GM18508 (cell line): ENCODE measurements around the gene PRADC1.

Experiments used
- ATAC-seq: cut with Tn5 transposase; IDR thresholded peaks from one replicate; pipeline ENCODE4 v1.9.1; 2021; ENCODE audit warnings: moderate number of reproducible peaks; ENCODE audit not compliant: insufficient read depth, unreplicated experiment

The PRADC1 gene

DNA sequence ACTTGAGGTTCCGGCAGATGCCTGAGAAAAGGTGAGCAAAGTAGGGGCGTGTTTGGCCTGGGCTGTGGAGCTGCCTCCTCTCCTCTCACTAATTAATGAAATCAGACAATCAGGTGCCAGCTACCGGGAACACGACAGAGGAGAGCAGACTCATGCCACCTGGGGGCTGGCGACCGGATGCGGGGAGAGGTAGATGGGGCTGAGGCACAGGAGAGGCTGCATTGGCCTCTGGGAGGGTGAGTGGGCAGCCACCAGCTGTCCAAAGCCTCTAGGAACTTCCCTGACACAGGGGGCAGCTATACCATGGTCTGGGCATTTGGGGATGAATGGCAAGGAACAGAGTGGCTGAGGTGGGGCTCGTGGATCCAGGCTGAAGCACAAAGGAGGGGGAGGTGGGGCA, 26.2 kb upstream of the PRADC1 start:
- ATAC-seq, result no peak

DNA sequence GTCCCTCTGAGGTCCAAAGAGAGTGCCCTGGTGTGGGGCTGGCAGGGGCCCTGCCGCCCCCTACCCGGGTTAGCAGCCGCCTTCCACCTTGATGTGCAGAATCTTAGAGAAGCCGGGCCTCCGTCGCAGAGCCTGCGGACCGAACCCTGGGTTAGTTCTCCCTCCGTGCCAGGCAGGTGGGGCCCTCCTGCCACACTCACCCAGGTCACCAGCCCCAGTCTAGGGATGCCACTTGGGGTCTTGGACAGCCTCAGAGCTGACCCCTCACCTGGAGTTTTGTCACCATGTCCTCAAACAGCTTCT, 25.8 kb upstream of the PRADC1 start:
- no peak for ATAC-seq

DNA sequence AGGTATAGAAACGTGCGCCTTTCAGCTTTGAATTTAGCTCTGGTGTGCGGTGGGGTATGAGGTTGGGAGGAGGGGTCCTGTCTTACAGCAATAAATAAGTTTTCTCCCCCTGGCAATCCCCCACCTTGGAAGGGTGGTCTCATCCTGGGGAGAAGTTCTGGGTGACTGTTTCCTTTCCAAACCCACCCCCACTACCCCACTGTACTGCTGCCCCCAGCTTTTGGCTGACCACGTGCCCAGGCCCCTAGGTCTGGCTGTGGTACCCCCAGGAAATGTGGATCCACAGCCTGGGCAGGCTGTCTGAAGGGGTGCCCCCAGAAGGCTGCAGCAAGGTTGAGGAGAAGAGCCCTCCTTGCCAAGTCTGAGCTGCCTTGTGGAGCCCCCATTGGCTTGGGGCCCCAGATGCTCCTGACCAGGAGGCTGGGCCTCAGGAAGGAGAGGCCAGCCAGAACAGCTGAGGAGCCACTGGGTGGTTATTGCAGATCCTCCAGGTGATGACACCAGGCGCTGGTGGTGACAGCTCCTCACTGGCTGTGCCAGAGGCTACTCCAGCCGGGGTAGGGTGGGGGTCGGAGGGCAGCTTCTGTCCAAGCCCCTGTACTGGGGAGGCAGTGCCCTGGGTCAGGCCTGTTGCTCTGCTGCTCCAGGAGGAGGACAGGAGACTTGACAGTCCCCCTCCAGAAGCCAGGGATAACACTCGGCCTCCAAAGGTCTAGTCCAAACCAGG, 25.3 kb upstream of the PRADC1 start:
- no peak for ATAC-seq

DNA sequence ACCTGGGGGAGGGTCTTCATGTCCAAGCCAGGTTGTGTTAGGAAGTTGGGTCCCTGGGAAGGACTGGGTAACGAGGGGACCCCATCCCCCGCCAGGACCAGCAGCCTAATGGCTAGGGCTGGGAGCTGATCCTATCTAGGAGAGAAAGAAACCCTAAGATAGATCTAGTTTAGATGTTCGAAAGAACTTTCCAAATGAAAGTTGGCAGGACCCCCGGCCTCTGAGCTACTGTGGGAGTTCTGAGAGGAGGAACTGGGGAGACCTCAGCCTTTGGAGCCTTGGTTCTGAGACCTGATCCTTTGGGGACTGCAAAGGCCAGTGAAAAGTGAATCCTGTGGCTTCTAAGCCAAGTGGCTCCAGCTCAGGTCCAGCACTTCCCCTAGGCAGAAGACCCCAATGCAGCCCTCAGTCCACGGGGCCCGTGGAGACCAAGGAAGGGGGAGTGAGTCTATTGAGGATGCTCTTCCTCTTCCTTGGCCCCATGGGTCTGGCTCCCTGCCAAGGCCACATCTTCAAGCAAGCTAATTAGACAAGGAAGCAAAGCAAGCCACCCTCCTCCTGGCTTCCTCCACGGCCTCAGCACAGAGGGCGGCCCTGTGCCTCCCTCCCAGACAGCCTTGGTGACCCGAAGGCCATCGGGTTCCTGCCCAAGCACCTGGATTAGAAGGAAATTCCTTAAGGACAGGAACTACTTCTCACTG, 24.5 kb upstream of the PRADC1 start:
- no peak for ATAC-seq

DNA sequence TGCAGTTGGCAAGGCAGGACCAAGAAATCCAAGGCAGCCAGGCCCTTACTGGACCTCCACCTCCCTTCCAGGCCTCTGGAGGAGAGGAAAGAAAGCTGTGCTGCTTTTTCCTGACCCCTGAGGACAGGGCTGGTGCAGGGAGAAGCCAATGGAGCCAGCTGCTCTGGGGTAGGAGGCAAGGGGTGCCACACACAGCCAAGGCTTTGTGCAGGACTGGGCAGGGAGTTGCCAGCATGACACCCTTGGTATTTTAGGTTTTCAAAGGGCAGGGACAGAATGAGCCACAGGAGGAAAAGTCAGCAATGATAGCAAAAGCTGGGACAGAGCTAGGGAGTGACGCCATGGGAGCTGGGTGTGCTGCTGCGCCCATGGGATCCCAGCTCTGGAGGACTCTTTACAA, 24.0 kb upstream of the PRADC1 start:
- no peak for ATAC-seq

DNA sequence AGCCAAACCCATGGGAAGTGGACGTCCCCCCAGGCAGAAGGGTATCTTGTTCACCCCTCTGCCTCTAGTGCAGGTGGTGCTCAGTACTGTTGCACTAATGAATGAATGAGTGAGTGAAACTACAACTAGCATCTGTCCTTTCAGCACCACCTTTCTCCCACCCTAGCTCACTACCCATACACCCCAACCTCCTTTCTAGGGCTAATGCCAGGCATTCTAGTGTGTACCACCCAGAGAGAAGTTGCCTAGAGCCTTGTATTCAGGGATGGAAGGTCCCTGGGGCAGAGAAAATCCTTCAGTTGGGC, 23.5 kb upstream of the PRADC1 start:
- no peak for ATAC-seq

DNA sequence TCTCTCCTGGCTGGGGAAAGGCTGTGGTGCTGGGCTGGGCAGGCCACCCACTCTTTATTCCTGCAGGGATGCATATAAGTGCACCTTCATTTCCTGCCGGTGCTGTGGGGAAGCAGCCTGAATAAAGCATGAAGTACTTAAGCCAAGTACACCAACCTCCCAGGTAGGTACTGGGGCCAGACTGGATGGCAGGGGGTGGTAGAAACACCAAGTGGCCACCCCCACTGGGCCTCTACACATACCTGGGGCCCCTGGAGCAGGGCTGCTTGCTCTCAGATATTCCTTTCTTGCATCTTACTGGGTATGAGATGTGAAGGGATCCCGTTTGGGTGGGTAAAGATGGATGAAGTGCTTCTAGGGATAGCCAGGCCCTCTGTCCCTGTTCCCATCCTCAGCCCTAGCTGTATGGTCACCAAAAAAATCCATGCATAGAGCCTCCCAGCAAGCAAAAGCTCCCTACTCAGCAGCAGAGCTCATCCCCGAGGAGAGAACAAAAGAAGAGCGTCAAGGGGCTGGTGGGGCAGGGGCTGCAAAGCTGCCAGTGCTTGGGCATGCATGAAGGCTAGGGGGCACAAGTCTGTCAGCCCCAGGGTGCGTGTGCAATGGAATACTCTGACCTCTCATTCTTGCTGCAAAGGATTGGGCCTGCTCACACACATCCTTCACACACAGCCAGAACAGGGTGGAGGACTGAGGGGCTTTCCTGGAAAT, 23.0 kb upstream of the PRADC1 start:
- no peak for ATAC-seq

DNA sequence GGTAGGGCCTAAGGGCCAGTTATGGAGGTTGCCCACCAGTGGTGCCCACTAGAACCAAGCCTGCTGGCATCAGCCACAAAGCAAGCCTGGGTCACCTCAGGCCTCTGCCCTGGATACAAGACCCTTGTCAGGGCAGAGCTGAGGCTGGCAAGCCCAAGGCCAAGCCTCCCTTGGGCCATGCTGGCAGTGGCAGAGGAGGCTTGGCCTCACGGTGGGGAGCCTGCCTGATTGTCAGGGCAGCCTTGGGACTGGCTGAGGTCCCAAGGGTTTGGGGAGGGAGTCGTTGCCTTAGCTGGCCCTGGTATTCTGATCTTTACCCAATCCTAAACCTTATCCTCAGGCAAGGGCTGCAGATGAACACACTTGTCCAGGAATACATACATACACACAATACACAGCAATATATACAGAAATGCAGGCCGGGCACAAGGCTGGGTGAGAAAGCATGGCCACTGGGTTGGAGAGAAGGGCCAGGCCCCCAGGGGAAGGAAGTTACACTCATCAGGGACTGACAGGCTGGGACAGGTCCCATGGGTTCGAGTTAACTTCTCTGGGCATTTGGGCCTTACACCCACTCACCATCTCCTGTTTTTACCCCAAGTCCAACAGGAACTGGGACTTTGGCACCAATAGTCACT, 22.1 kb upstream of the PRADC1 start:
- no peak for ATAC-seq

DNA sequence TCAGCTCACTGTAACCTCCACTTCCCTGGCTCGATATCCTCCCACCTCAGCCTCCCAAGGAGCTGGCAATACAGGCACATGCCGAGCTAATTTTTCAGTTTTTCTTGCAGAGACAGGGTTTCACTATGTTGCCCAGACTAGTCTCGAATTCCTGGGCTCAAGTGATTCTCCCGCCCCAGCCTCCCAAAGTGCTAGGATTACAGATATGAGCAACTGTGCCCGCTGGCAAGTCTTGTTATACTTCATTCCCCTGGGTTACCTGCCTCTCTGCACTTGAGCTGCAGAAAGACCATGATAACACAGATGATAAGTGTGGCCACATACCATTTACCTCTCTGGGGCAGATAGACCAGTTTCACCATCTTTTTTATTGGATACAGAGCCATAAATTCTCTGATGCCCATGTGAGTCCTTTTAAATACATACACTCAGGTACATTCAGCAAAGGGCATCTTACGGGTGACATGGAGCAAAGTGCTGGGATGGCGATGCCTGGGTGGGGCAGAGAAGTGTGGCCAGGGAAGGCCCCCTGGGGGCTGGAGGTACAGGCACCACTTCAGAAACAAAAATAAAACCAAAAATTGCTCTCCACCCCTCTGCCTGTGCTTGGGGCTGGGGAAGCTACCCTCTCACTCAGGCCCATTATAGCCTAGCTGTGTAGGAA, 21.4 kb upstream of the PRADC1 start:
- no peak for ATAC-seq

DNA sequence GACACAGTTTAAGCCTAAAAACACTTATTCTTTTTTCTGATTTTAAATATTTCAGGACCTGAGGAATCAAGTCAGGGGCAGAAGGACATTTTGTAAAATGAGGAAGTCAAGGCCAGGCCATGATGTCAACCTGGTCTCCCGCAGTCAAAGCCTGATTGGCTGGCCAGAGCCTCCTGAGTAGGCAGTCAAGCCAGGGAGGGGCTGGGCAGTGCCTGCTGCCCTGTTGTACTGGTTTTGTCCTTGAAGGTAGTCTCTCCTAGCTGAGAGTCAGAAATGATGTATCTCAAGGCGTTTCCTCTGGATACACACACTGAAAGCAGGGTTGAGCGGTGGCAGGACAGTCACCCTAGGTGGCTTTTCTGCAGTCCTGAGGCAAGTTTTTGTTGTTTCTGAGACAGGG, 20.9 kb upstream of the PRADC1 start:
- no peak for ATAC-seq

DNA sequence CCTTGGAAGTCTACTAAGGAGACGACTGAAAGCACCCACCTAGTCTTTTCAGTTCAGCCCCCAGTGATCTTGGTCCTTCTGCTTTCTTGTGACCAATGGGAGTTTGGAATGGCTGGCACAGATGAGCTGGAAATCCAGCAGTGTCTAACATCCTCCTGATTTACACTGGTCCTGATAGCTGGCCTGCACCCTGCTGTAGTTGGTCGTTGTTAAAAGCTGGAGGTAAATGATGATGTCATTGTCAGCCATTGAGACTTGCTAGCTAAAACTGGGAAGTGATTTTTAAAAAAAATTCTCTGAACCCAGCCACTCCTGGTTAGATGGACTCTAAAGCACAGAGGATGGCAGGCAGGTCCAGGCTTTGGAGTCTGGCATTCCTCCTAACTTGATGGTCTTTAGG, 20.4 kb upstream of the PRADC1 start:
- no peak for ATAC-seq

DNA sequence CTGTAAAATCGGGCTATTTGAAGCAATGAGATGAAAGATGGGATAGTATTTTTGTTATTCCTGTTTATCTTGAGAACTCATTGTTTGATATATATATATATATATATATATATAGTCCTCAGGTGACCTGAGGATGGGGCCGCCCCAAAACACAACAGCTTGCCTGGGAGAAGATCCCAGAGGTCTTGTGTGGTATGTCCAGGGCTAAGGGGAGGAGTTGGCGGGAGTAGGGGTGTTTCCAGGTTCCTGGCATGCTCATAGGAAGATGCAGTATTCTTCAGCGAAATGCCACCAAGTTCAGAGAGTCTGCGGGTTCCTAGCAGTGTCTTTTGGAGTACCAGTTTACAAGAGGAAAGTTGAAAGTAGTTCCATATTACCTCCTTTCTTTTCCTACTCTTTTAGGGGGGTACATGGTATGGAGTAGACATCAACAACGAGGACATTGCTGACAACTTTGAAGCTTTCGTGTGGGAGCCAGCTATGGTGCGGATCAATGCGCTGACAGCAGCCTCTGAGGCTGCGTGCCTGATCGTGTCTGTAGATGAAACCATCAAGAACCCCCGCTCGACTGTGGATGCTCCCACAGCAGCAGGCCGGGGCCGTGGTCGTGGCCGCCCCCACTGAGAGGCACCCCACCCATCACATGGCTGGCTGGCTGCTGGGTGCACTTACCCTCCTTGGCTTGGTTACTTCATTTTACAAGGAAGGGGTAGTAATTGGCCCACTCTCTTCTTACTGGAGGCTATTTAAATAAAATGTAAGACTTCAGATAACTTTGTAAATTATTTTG, 19.4 kb upstream of the PRADC1 start:
- ATAC-seq, result no peak

DNA sequence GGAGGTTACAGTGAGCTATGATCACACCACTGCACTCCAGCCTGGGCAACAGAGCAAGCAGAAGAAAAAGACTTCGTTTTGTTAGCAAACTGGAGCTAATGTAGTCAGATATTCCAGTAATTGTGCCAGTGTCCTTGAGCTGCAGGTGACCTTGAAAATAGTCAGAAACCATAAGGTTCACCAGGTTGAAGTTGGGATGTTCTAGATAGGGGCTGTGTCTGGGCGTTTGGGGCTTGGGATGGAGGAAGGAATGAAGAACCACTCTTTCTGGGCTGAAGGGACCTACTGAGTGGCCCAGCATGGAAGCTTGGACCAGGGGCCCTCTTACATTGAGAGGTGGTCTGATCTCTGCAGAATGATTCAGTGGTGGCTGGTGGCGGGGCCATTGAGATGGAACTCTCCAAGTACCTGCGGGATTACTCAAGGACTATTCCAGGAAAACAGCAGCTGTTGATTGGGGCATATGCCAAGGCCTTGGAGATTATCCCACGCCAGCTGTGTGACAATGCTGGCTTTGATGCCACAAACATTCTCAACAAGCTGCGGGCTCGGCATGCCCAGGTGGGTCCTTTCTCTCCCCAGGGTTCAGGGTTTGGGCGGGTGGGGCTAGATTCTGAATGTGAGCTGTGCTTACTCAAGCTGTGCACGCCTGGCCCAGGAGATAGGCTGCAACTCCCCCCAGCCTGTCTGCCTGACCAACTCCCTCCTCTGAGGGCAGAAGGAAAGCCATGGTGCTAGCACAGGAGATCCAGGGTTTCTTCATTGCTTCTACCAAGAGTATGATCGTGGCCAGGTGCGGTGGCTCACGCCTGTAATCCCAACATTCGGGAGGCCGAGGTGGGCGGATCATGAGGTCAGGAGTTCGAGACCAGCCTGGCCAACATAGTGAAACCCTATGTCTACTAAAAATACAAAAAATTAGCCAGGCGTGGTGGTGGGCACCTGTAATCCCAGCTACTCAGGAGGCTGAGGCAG, 18.1 kb upstream of the PRADC1 start:
- ATAC-seq, result no peak

DNA sequence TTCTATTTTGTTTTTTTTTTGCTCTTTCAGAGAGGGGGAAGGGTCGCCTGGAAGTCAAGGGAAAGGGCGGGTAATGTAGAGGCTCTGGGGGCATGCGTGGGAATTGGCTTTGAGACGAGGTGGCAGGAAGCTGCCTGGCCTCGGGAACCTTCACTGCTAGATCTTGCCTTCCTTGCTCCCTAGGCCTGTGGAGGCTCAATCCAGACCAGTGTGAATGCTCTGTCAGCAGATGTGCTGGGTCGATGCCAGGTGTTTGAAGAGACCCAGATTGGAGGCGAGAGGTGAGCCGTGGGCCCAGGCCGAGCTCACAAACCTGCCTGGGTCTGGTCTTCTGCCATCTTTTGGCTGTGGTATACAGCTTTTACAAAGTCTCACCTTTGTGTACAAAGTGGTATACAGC, 16.6 kb upstream of the PRADC1 start:
- no peak for ATAC-seq

DNA sequence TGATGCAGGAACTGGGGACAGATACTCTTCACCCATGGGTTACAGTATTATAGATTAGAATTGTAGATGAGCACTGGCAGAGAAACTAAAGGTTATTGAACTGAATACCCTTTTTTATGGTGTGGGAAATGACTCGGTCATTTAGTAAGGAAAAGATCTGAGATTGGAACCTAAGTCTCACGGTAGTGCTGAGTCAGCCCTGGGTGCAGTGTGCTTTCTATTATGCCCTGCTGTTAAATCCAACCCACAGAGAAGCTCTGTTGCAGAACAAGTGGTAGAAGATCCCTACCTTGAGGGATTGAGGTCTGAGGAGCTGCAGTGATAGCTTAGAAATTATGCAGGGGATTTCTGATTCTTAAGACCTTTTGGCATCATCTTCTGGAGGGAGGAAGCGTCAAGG, 13.8 kb upstream of the PRADC1 start:
- ATAC-seq, result no peak

DNA sequence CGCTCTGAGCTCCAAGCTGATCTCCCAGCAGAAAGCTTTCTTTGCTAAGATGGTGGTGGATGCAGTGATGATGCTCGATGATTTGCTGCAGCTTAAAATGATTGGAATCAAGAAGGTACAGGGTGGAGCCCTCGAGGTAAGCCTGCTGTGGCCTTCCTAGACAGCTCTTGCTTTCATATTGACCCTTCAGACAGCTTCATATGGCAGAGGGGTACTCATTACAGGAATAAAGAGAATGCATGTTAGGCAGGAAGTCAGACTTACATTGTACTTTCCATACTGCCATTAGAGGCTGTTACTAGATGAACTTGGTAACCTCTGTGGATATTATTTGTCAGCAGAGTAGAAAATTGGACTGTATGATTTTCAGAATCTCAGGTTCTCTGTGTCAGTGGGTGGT, 11.5 kb upstream of the PRADC1 start:
- ATAC-seq, result no peak

DNA sequence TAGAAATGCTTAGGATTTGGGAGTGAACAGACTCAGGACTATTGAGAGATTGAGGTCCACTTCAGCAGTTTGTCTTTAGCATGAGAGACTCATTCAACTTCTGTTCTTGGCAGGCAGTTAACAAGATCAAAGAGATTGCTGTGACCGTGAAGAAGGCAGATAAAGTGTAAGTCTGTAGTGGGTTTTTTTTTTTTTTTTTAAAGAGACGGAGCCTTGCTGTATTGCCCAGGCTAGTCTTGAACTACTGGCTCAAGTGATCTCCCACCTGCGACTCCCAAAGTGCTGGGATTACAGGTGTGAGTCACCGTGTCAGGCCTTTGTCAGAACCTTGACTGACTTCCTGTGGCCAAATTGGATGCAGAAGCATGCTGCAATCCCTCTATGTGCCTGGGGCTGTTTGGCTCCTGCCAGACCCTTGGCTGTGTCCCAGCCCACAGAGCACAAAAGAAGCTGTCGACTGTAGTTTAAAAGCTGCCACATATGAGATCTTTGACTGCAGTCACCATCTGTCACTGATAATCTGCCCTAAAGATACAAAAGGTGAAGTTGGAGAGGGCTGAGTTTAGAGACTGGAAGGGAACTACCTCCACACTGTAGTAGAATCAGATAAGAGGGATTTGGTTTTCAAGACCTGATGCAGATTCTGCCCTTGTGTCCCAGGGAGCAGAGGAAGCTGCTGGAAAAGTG, 11.0 kb upstream of the PRADC1 start:
- ATAC-seq, result no peak

DNA sequence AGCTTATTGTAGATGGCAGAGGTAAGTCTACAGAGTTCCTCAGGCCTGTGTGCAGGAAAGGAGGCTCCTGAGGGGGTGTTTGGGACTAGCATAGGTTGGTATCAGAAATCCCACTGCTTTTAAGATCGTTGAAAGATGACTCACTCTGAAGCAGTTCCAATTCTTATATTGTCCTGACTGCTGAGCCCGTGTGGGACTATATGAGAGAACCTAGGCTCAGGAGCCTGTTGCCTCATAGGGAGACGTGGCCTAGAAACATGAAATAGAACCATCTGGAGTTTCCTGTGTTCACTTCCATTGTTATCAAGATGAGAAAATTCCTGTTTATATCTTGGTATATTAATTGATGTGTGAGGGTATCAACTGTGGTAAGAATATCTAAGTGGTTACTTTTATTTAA, 6.7 kb upstream of the PRADC1 start:
- no peak for ATAC-seq

DNA sequence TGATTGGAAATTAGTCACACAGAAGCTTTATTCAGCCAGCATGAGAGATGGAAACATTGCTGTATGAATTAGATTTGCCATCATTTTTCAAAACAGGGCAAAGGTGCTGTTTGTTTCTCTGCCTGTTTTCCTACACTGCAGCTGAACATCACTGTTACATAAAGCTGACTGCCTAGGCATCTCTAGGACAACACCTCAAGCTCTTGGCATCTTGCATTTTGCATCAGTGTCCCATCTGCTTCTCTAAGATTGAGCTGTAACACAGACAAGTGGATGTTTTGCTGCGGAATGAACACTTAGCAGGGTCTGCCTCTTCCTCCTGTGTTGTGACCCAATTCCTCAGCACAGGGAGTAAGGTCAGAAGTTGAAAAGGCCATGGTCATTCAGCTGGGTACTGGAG, 5.9 kb upstream of the PRADC1 start:
- ATAC-seq, result no peak
